HG02938 (cell line): ENCODE data around the gene NUDT1.
"Not testable (repeated sequence)": the region's sequence is repeated elsewhere in the genome, so short reads cannot be mapped to it uniquely, and the experiment has no call there.

Source experiments
- ATAC-seq: cut with Tn5 transposase; IDR thresholded peaks from one replicate; pipeline ENCODE4 v1.9.1; 2021; ENCODE audit warnings: mild to moderate bottlenecking, moderate library complexity; ENCODE audit not compliant: unreplicated experiment

Gene NUDT1

GRCh38 chr7:2264158-2264557, 22.1 kb downstream of the NUDT1 start:
- ATAC-seq, result no peak

- ATAC-seq, result no peak
Measured at GRCh38 chr7:2266911-2267310, 24.9 kb downstream of the NUDT1 start.

- not testable (repeated sequence) for ATAC-seq
Measured at GRCh38 chr7:2269089-2269990, 27.3 kb downstream of the NUDT1 start.

- no peak for ATAC-seq
Measured at GRCh38 chr7:2269991-2270460, 28.0 kb downstream of the NUDT1 start.

- ATAC-seq, result no peak
Measured at GRCh38 chr7:2270495-2270894, 28.5 kb downstream of the NUDT1 start.

- ATAC-seq, result no peak
Measured at GRCh38 chr7:2271273-2272026, 29.4 kb downstream of the NUDT1 start.

- ATAC-seq, result no peak
Measured at GRCh38 chr7:2272031-2272430, 30.0 kb downstream of the NUDT1 start.

GRCh38 chr7:2273866-2274265, 31.8 kb downstream of the NUDT1 start:
- ATAC-seq, result no peak

GRCh38 chr7:2274666-2275065, 32.6 kb downstream of the NUDT1 start:
- ATAC-seq, result no peak

- no peak for ATAC-seq
Measured at GRCh38 chr7:2275101-2275500, 33.1 kb downstream of the NUDT1 start.

- no peak for ATAC-seq
Measured at GRCh38 chr7:2276107-2276506, 34.1 kb downstream of the NUDT1 start.

- no peak for ATAC-seq
Measured at GRCh38 chr7:2278026-2278425, 36.0 kb downstream of the NUDT1 start.

- ATAC-seq, result no peak
Measured at GRCh38 chr7:2279896-2280295, 37.9 kb downstream of the NUDT1 start.

- no peak for ATAC-seq
Measured at GRCh38 chr7:2280424-2280823, 38.4 kb downstream of the NUDT1 start.

GRCh38 chr7:2281541-2281940, 39.5 kb downstream of the NUDT1 start:
- ATAC-seq, result no peak

- no peak for ATAC-seq
Measured at GRCh38 chr7:2282185-2282751, 40.2 kb downstream of the NUDT1 start.

- no peak for ATAC-seq
Measured at GRCh38 chr7:2283074-2283473, 41.0 kb downstream of the NUDT1 start.

GRCh38 chr7:2287745-2288144, 45.7 kb downstream of the NUDT1 start:
- ATAC-seq, result no peak

- peak; percentile 62 for ATAC-seq
Measured at GRCh38 chr7:2288503-2288902, 46.5 kb downstream of the NUDT1 start.

GRCh38 chr7:2289111-2289586, 47.1 kb downstream of the NUDT1 start:
- no peak for ATAC-seq

GRCh38 chr7:2289621-2290020, 47.6 kb downstream of the NUDT1 start:
- ATAC-seq, result no peak
